HG02571 (cell line): ENCODE data around the gene VGLL4.
"Not testable (repeated sequence)": the region's sequence is repeated elsewhere in the genome, so short reads cannot be mapped to it uniquely, and the experiment has no call there.

Source experiments
- ATAC-seq: cut with Tn5 transposase; IDR thresholded peaks from one replicate; pipeline ENCODE4 v1.9.1; 2021; ENCODE audit warnings: mild to moderate bottlenecking, moderate library complexity; ENCODE audit not compliant: unreplicated experiment

Gene VGLL4, protein sequence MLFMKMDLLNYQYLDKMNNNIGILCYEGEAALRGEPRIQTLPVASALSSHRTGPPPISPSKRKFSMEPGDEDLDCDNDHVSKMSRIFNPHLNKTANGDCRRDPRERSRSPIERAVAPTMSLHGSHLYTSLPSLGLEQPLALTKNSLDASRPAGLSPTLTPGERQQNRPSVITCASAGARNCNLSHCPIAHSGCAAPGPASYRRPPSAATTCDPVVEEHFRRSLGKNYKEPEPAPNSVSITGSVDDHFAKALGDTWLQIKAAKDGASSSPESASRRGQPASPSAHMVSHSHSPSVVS

DNA sequence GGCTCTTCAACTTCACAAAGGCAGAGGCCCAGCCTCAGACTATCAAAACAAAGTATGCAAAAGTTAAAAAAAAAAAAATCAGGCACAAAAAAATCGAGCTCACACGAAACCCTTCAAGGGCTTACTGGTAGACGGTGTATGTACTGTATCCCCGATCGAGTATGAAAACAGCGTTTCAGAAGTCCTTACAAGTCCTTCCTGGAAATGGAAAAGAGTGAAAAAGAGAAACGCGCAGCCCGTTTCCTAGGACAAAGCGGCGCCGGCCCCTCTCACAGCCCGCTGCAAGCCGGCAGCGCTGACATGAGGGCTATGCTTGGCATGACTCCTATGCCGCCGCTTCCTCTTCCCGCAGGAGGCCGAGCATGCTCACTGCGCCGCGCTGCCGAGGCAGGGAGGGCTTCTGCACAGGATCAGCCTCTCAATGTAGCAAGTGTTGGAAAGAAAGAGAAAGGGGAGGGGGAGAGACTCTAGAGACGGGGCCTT lies at the start of gene VGLL4:
TSS of gene VGLL4 (minus strand) at position 311 of the 483 bp plus-strand sequence. CDS start 397 bp downstream, outside the sequence.
- ATAC-seq: peak; percentile 58

DNA sequence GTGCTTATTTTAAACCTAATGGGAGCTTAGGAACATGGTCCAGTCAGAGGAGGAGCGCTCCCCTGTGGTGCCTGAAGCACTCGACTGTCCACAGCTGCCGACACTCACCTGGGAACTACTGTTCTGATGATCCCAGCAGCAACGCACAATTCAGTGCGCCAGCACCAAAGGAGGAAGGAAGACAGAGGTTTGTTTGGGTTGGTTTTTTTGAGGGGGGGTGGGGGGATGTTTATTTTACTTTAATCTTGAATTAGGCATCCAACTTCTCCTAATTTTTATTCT lies 48.8 kb upstream of the VGLL4 start:
- ATAC-seq: no peak

DNA sequence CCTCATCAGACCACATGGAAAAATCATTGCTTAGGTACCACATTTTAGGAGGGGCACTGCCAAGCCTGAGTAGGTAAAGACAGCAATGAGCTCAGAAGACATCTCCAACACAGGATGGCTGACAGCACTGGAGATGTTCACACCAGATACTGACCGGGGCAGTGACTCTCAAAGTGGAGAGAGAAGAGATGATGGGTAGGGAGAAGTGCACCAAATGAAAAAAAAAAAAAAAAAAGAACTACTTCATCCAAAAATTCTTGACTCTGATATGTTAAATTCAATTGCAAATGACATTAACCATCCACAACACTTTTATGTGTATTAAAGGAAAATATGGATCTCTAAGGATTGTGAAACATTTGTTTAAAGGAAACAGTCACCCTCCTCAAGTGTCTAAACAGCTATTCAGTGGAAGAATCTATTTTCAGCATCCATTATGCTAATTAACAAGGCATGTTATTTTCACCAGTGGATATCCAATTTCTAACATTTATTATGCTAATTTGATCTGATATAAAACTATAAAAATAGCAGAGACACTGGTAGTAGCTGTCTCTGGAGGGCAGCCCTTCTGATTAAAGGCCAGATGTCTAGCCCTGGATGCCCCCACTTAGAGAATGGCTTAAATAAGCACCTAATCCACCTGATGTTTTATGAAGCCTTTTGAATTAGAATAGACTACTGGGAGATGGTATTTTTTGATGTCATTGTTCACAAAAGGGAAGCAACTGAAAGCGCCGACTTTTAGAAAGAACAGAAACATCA lies 48.2 kb upstream of the VGLL4 start:
- no peak for ATAC-seq

DNA sequence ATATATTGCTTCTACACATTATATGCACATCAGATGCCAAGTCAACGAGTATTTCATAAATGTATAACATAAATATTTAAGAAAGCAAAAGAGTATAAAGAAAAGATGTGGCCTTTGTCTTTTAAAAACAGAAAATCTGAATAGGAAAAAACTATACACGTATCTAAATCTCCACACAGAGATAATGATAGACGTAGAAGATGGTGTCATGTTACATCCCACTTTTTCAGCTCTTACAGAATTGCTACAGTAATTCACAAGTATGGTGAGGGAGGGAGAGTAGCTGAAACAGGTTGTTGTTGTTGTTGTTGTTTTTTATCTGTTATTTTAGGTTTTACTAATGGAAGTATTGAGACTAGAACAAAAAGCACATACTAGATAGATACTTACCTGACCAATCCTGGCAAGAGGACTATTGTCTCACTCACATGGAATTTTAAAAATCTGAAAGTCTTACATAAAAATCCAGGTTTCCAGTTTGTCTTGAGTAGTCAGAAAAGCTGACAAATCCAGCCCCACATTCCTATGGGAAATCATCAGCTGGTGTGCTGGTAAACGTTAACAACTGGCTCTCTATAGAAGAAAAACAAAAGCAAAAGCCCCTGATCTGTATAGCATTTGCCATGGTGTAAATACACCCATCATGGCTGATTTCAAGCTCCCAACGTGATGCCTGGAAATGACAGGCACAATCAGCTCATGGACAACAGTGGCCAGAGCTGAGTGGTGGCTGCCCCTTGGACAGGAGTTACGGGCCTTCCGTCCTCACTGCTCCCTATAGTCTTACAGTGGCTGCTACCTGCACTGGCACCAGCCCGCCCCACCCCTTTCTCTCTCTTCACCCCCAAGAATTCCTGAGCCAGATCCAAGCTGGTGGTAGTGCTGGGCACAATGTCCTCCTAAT lies 47.4 kb upstream of the VGLL4 start:
- no peak for ATAC-seq

DNA sequence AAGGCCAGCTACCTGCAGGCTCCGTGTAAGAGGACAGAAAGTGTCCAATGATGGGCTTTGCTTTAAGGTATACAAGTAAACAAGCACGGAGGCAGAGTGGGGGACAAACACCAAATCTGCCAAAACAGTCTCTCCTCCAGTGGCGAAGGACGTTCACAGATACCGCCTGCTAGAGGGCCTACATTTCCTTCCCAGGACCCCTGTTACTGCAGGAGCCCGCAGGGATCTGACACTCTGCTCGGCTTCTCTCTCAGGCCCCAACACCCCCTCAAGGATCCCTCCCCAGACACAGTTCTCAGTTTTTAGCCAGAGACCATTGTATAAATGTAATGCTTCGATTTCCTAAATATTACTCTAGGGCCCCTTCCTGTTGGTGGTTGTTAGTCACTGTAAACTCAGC lies 46.0 kb upstream of the VGLL4 start:
- ATAC-seq: no peak

DNA sequence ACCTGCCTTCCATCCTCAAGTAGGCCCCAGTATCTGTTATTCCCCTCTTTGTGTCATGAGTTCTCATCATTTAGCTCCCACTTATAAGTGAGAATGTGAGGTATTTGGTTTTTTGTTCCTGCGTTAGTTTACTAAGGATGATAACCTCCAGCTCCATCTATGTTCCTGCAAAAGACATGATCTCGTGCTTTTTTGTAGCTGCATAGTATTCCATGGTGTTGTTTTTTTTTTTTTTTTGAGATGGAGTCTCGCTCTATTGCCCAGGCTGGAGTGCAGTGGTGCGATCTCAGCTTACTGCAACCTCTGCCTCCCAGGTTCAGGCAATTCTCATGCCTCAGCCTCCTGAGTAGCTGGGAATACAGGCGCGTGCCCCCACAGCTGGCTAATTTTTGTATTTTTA lies 41.3 kb upstream of the VGLL4 start:
- not testable (repeated sequence) for ATAC-seq

DNA sequence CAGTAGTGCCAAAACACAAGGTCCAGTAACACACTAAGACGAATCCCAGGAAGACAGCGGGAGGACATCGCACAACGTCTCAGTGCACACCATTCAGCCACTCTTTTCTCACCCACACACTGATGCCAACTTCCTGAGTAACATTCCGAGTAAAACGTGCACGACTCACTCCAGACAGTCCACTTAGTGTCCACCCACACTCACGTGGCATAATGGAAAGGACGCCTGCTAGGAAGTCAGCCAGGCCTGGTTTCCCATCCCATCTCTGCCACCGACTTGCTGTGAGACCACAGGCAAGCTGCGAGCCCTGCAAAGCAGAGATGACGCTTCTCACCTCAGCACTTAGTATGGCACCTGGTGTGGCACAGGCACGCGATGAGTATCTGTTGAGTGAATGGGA lies 36.8 kb upstream of the VGLL4 start:
- ATAC-seq: no peak

DNA sequence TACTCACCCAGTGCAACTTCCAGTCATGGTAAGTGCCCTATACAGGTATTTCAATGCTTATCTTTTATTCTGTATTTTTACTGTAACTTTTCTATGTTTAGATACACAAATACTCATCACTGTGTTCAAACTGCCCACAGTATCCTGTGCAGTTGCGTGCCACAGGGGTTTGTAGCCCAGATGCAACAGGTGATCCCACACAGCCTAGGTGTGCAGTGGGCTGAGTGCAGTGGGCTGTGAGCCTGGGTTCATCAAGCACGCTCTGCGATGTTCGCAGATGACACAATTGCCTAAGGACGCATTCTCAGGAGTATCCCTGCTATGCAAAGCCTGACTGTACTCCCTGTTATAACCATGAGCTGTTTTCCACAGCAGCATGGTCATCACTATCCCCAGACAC lies 36.2 kb upstream of the VGLL4 start:
- ATAC-seq: no peak

DNA sequence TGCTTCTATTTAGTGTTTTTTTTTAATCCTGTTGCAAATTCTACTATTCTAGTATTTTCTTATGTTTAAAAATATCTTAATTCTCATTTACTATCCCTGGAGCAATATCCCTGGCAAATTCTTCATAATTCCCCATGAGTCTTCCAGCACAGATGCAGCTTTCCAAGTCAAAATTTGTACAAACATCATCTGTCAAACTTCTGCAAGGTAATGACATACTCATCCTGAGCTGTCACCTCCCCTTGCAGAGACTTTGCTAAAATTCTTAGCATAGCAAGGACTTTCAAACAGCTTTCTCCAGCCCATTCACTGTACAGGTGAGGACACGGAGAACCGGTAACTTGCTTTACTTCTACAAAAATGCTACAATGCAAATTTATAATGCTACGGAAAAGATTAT lies 28.6 kb upstream of the VGLL4 start:
- no peak for ATAC-seq

DNA sequence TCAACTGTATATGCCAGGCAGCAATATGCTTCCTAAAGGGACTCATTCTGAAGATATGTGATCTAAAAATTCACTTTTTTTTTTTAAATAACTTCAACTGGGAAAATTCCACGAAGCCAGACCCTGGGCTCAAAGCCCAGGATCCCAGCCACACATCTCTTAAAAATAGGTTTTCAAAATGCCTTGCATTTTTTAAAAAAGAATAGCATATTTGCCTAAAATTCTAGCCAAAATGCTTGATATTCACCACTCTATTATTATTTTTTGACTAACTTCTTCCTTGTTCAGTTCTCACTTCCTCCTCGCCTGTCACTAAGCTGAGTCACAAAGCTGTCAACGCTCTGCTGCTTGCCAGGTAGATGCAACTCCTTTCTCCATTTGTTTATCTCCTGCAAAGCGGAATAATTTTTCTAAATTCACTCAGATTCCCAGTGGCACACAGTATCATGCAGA lies 28.0 kb upstream of the VGLL4 start:
- no peak for ATAC-seq

DNA sequence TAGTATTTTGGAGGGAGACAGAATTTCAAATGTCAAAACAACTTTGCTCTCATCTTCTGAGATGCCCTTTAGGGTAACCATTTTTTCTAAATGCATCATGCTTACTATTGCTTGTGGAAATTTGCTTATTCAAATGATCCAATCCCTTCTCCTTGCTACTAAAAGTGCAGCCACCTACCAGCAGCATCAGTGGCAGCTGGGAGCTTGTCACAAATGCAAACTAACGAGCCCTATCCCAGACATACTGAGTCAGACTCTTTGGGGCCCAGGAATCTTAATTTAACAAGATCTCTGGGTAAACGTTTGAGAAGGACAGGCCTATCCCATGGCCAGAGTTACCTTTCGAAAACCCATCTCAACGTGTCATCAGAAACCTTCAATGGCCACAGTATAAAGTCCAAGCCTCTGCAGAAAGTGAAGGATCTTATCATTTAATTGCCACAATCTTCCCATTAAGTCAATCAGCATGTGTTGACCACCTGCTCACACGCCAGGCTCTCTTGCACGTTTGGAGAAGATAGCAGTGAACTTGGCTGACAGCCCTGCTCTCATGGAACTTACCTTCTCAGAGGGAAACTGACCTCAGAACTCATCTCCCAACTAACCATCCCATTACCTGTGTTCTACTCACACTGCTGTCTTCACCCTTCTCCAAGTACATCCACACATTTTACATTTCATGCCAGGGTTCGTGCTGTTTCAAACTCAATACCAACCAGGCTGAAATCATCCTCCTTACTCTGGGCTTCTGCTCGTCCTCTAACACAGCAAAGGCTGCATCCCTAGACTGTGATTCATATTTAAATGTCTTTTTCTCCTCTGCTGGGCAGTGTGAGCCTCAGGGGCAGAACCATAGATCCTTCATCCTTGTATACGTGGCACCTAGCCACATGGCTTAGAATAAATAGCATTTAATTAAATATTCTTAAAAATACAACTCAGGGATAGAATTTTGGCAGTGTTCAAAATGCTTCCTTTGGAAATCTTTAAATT lies 24.8 kb upstream of the VGLL4 start:
- no peak for ATAC-seq

DNA sequence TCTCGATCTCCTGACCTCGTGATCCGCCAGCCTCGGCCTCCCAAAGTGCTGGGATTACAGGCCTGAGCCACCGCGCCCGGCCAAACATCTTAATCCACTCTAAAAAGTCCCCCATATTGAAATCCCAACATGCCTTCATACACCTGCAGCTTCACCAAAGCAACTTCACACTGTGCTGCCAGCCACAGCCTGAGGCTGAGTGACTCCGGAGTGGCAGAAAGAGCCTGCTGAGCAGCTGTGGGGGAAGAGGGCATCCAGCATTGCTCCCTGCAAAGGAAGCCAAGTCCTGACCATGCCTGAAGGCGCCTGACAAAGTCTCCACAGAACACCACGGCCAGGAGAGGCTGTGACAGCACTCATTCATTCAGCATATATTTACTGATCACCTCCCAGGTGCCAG lies 21.6 kb upstream of the VGLL4 start:
- no peak for ATAC-seq

DNA sequence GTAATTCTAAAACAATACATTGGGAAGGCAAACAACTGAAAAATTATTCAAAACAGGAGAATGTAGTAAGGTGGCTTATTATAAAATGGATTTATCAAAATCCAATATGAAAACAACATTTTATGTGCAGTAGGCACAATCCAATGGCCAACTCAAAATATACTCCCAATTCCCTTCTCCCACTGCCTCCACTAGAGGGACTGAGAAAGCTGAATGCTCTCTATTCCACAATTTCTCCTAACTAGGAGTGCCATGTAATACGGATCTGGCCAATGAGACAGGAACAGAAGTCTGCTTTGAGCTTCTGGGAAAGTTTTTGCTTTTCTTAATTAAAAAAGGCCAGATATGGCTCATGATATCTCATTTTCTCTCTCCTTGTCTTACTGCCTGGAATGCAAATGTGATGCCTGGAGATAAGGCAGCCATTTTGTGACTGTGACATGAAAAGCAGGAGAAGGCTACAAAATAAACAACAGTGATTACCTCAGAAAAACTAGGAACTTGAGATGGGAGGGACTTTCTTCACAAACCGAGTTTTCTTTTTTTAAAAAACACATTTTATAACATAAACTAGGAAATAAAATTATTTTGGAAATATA lies 18.8 kb upstream of the VGLL4 start:
- ATAC-seq: no peak

DNA sequence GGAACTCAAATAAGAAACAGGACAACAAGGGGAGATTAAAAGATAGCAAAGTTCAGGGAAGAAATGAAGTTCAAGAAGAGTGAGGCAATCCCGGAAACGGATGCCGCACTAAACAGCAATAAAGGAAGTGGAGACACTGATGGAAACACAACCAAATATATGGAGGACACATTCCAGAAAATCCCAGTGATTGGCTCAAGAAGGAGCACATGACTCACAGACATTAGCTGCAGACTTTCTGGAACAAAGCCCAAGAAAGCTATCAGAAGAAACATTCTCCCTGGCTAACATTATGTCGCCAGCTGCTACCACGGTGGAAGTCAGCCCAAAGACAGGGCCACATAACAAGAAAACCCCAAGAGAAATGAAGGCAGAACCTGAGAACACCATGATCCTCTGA lies 18.1 kb upstream of the VGLL4 start:
- ATAC-seq: no peak

DNA sequence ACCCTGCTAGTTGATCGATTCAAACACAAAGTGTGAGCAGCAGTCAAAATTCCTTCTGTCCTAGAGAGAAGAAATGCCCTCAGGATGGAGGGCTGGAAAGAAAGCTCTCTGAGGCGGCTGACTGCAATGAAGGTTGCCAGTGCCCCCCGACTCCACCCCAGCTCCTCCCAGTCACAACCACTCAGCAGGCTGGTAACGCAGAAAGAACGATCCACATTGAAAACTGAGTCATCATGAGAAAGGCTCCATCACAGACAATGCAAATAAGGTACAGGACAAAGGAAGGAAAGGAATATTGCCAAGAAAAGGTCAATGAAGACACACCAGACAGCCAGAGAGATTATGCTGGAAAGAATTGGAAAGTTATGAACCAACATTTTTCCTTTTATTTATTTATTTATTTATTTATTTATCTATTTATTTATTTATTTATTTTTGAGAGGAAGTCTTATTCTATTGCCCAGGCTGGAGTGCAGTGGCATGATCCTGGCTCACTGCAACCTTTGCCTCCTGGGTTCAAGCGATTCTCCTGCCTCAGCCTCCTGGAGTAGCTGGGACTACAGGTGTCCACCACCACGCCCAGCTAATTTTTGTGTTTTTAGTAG lies 17.4 kb upstream of the VGLL4 start:
- no peak for ATAC-seq

DNA sequence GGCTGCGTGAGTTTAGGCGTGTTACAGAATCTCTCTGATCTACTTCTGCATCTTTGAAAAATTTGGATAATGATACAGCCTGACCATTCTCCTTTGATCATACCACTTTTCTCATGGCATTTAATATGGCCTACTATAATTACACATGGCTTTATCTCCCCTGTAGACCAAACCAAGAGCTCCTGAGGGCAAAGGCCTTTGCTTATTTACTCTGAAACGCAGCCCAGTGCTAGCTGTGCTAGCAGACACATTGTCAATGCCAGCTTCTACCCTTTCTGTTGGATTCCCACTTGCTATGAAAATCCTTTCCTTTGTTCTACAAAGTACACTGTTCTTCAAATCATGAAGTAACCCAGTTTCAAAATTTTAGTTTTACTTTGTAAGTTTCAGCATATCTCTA lies 16.5 kb upstream of the VGLL4 start:
- no peak for ATAC-seq

DNA sequence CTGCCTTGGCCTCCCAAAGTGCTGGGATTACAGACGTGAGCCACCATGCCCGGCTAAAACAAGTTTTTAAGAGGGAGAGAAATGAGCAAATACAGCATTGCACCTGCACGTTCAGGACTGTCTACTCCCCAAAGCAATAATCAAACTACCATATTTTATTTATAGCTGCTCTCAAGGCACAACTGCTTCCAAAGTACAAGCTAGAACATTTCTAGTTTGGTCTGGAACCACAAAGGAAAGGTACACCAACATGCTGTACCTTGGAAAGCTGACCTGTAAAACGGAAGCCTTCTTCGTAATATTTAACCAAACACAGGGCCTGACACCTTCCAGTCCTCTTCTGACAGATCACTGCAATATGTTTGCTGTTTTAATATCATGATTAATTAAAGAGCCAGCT lies 14.5 kb upstream of the VGLL4 start:
- no peak for ATAC-seq

DNA sequence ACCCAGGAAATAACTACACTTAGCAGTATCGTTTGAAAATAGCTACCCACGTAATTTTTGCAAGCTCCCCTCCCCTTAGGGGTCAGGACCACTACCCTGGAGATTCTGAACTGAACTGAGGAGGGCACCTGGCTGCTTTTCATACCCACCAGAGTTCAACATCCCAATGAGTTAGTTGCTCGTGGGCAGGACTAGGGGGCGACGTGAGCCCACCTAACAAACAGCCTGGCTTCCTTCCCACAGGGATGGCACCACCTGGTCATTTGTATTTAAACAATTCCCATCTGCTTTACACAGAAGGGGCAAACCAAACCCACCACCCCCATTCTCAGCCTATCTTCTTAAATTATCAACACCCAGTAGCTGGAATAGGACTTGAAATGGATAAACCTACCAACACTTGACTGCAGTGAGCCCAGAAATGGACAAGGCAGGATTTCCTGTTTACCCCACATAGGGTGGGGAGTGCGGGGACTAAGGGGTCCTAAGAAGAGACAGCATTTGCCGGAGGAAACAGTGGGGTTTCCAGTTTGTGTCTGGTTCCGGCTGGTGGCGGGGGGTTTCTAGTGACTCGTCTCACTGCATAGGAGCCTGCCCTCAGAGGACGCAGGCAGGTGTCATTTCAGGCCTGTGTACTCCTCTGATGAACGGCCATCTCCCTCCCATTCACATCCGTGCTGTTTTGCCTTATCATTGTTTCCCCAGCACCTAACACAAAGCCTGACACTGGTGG lies 11.6 kb upstream of the VGLL4 start:
- no peak for ATAC-seq

DNA sequence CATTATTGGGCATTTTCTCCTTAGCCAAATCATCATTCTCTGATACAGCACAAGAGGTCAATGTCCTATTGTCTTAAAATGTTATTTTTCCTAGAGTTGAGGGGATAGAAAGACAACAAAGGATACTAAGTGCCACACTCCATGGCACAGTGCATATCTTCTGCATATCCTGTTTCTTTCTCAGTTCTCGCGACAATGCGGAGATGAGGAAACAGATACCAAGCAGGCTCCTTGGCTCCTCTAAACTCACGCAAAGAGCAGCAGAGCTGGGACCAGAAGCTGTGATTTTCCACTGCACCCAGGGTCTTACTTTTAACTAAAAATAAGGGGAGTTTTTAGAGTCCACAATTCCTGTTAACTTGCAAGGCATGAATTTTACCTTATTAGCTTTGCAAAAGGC lies 10.5 kb upstream of the VGLL4 start:
- ATAC-seq: no peak
